HCT116 (cell line): ENCODE data around the gene C15orf62. TPM values are rescaled to one million over a fixed set of nuclear protein-coding genes. Genes with fewer than 3 reads are reported as not detected.

Source experiments
- ATAC-seq: fragments of 200-7000 bp; cut with Tn5 transposase; 2 replicates; pipeline ENCODE4 v1.9.1; 2020; ENCODE audit warnings: mild to moderate bottlenecking, moderate library complexity
- BruUV-seq: library from RNA; stranded (reverse); fragments of 400-500 nt; replicated peaks from 2 replicates; lab custom pipeline; 2021; lab: Mats Ljungman, UMichigan
- CTCF ChIA-PET: fragments of 300-600 bp; sonication (Branson Sonifier 250); formaldehyde crosslinking; loops from one replicate; lab custom pipeline; 2021; ENCODE audit warnings: antibody characterized with exemption; lab: Charles Lee
- POLR2A ChIA-PET: fragments of 300-600, 350-600 bp; sonication (Branson Sonifier 250); formaldehyde crosslinking; loops from one replicate; lab custom pipeline; 2021; ENCODE audit warnings: antibody characterized with exemption; lab: Charles Lee
- RAD21 ChIA-PET, 2 experiments: fragments of 300-600 bp; sonication (Branson Sonifier 250); formaldehyde crosslinking; loops; one replicate each; lab custom pipeline; 2023; ENCODE audit warnings: low total read pairs in 2 of 2; ENCODE audit not compliant: uncharacterized antibody in 2 of 2, unreplicated experiment in 2 of 2, low non-redundant PET in 1 of 2; lab: Charles Lee
- DNase-seq: peaks from one replicate; pipeline ENCODE4 v3.0.0-alpha.2; 2010; ENCODE audit warnings: low read depth, low spot score
- H2AFZ ChIP-seq: fragments of 200-600 bp; shearing (Covaris generic), sonication (generic); 2 replicates; pipeline ENCODE4 v1.6.1; 2017; ENCODE audit warnings: low read depth, mixed run types, mixed read lengths, antibody characterized with exemption, low read length; ENCODE audit not compliant: poor library complexity, severe bottlenecking
- H3K27ac ChIP-seq: 2 replicates; pipeline ENCODE4 v1.5.1; 2012; ENCODE audit warnings: low read depth, low read length
- H3K27me3 ChIP-seq: fragments of 200-600 bp; sonication (generic); 2 replicates; pipeline ENCODE4 v1.6.1; 2016; ENCODE audit warnings: mixed run types, low read length, mixed read lengths; ENCODE audit not compliant: insufficient read depth
- H3K36me3 ChIP-seq, 2 experiments: fragments of 200-500 bp in 1 of 2; fragments of 200-600 bp in 1 of 2; sonication (Bioruptor generic) in 1 of 2; sonication (generic) in 1 of 2; 2 replicates each; pipeline versions ENCODE4 v1.5.1 to v1.6.1; 2014 to 2016; ENCODE audit warnings: low read length in 2 of 2, inconsistent platforms in 1 of 2, mixed read lengths in 1 of 2, mixed run types in 1 of 2; ENCODE audit not compliant: insufficient read depth in 2 of 2, control insufficient read depth in 1 of 2
- H3K4me1 ChIP-seq, 2 experiments: fragments of 200-600 bp in 1 of 2; sonication (generic) in 1 of 2; 2 replicates each; pipeline versions ENCODE4 v1.5.1 to v1.6.1; 2012 to 2017; ENCODE audit warnings: low read length in 2 of 2, inconsistent platforms in 1 of 2, mild to moderate bottlenecking in 1 of 2, mixed read lengths in 1 of 2, mixed run types in 1 of 2, moderate library complexity in 1 of 2; ENCODE audit not compliant: insufficient read depth in 2 of 2, control insufficient read depth in 1 of 2
- H3K4me2 ChIP-seq: fragments of 200-600 bp; sonication (generic); 2 replicates; pipeline ENCODE4 v1.6.1; 2017; ENCODE audit warnings: mixed run types, low read length, mixed read lengths
- H3K4me3 ChIP-seq, 2 experiments: fragments of 200-600 bp in 1 of 2; sonication (generic) in 1 of 2; replicated peaks in 1 of 2; 2 replicates each; pipeline ENCODE4 v1.5.1; 2011 to 2016; ENCODE audit warnings: low read length in 2 of 2, control low read depth in 1 of 2, low read depth in 1 of 2, mild to moderate bottlenecking in 1 of 2, mixed read lengths in 1 of 2, mixed run types in 1 of 2
- H3K79me2 ChIP-seq: fragments of 200-600 bp; sonication (generic); 2 replicates; pipeline ENCODE4 v1.6.1; 2017; ENCODE audit warnings: mild to moderate bottlenecking, mixed run types, low read length, moderate library complexity, mixed read lengths; ENCODE audit not compliant: insufficient read depth
- H3K9ac ChIP-seq: fragments of 200-600 bp; sonication (generic); 2 replicates; pipeline ENCODE4 v1.6.1; 2016; ENCODE audit warnings: low read length, mixed read lengths
- H3K9me2 ChIP-seq: fragments of 200-600 bp; sonication (generic), shearing (Covaris generic); 2 replicates; pipeline ENCODE4 v1.6.1; 2017; ENCODE audit warnings: mixed run types, mild to moderate bottlenecking, moderate library complexity; ENCODE audit not compliant: insufficient read depth
- H3K9me3 ChIP-seq, 2 experiments: fragments of 200-500 bp in 1 of 2; fragments of 200-600 bp in 1 of 2; sonication (Bioruptor generic) in 1 of 2; sonication (generic) in 1 of 2; 2 replicates each; pipeline ENCODE4 v1.6.1; 2014 to 2017; ENCODE audit warnings: low read length in 2 of 2, mixed read lengths in 2 of 2, inconsistent platforms in 1 of 2, low read depth in 1 of 2, mild to moderate bottlenecking in 1 of 2, mixed run types in 1 of 2, moderate library complexity in 1 of 2; ENCODE audit not compliant: control insufficient read depth in 1 of 2, insufficient read depth in 1 of 2
- H4K20me1 ChIP-seq: fragments of 200-600 bp; sonication (generic), shearing (Covaris generic); 2 replicates; pipeline ENCODE4 v1.6.1; 2017; ENCODE audit warnings: mixed run types, mild to moderate bottlenecking, moderate library complexity; ENCODE audit not compliant: insufficient read depth
- CBX3 ChIP-seq: IDR thresholded peaks from 2 replicates; pipeline ENCODE4 v1.6.1; 2012; ENCODE audit warnings: low read depth
- EZH2 ChIP-seq: fragments of 200-600 bp; sonication (generic); IDR thresholded peaks from 2 replicates; pipeline ENCODE4 v1.6.1; 2017; ENCODE audit warnings: antibody characterized with exemption, mixed run types
- RAD21 ChIP-seq: IDR thresholded peaks from 2 replicates; pipeline ENCODE4 v1.6.1; 2012; ENCODE audit warnings: low read depth, mild to moderate bottlenecking
- YY1 ChIP-seq: IDR thresholded peaks from 2 replicates; pipeline ENCODE4 v1.6.1; 2011; ENCODE audit warnings: low read length, low read depth, moderate library complexity, mild to moderate bottlenecking; ENCODE audit not compliant: insufficient replicate concordance; ENCODE audit errors: extremely low read depth
- intact Hi-C: fragments of 100-400 bp; cut with micrococcal nuclease; formaldehyde crosslinking; loops from 2 replicates; pipeline ENCODE4 v1.10.0; 2022
- total RNA-seq: library from RNA; stranded (reverse); gene quantifications from one replicate; pipeline ENCODE4 v1.2.1, GENCODE V29; 2021; ENCODE audit not compliant: unreplicated experiment
- TF ChIP-seq, protein P1 (sequence below), 3 experiments: fragments of 200-600 bp in 1 of 3; sonication (generic) in 1 of 3; IDR thresholded peaks in 2 of 3; conservative IDR thresholded peaks in 1 of 3; 2 replicates each; pipeline ENCODE4 v1.5.1; 2012 to 2017; ENCODE audit warnings: low read depth in 2 of 3, low read length in 2 of 3, antibody characterized with exemption in 1 of 3, borderline replicate concordance in 1 of 3, control low read depth in 1 of 3, mild to moderate bottlenecking in 1 of 3, mixed read lengths in 1 of 3, mixed run types in 1 of 3, moderate library complexity in 1 of 3; ENCODE audit not compliant: insufficient read depth in 1 of 3
- TF ChIP-seq, protein P2 (sequence below): IDR thresholded peaks from 2 replicates; pipeline ENCODE4 v1.6.1; 2011; ENCODE audit warnings: mild to moderate bottlenecking, low read length, moderate library complexity; ENCODE audit not compliant: insufficient replicate concordance; ENCODE audit errors: extremely low read depth
- TF ChIP-seq, protein P3 (sequence below): IDR thresholded peaks from 2 replicates; pipeline ENCODE4 v1.6.1; 2012

The C15orf62 gene
- total RNA-seq, 1 experiment from 2014 or later = 0.10 TPM

- Histone ChIP-seq H4K20me1 (no peaks in the 10 kb centered on the region), H3K4me3 (no peak overlapping the region), H3K9ac (no peak overlapping the region), H3K9me3 (no peaks in the 10 kb centered on the region), H3K4me2 (no peak overlapping the region), H3K4me1 (peaks cover 7 to 17% of the 10 kb centered on the region in 2 experiments), H3K79me2 (peaks cover 35% of the 10 kb centered on the region), H3K36me3 (peaks cover 12% of the 10 kb centered on the region in 2 experiments; a peak in 3 of 4 replicates), H3K27ac (no peak overlapping the region), H2AFZ (no peak overlapping the region), H3K9me2 (no peaks in the 10 kb centered on the region), H3K27me3 (no peaks in the 10 kb centered on the region)
- DNase-seq = no peak
- ATAC-seq = no peak
- BruUV-seq = no TSS peak
- TF ChIP-seq, protein P1, sequence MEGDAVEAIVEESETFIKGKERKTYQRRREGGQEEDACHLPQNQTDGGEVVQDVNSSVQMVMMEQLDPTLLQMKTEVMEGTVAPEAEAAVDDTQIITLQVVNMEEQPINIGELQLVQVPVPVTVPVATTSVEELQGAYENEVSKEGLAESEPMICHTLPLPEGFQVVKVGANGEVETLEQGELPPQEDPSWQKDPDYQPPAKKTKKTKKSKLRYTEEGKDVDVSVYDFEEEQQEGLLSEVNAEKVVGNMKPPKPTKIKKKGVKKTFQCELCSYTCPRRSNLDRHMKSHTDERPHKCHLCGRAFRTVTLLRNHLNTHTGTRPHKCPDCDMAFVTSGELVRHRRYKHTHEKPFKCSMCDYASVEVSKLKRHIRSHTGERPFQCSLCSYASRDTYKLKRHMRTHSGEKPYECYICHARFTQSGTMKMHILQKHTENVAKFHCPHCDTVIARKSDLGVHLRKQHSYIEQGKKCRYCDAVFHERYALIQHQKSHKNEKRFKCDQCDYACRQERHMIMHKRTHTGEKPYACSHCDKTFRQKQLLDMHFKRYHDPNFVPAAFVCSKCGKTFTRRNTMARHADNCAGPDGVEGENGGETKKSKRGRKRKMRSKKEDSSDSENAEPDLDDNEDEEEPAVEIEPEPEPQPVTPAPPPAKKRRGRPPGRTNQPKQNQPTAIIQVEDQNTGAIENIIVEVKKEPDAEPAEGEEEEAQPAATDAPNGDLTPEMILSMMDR (IDR thresholded peaks at IDR 0.05 in 2 of 3, conservative IDR thresholded peaks at IDR 0.05 in 1 of 3; ENCODE audit: borderline replicate concordance in 1 of 3, insufficient read depth in 1 of 3, low read depth in 2 of 3, low read length in 2 of 3) = no peak
- no peak for TF ChIP-seq EZH2
- TF ChIP-seq, protein P2, sequence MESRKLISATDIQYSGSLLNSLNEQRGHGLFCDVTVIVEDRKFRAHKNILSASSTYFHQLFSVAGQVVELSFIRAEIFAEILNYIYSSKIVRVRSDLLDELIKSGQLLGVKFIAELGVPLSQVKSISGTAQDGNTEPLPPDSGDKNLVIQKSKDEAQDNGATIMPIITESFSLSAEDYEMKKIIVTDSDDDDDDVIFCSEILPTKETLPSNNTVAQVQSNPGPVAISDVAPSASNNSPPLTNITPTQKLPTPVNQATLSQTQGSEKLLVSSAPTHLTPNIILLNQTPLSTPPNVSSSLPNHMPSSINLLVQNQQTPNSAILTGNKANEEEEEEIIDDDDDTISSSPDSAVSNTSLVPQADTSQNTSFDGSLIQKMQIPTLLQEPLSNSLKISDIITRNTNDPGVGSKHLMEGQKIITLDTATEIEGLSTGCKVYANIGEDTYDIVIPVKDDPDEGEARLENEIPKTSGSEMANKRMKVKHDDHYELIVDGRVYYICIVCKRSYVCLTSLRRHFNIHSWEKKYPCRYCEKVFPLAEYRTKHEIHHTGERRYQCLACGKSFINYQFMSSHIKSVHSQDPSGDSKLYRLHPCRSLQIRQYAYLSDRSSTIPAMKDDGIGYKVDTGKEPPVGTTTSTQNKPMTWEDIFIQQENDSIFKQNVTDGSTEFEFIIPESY = no peak
- no peak for TF ChIP-seq CBX3
- TF ChIP-seq YY1 = no peak
- TF ChIP-seq RAD21 = no peak
- TF ChIP-seq, protein P3, sequence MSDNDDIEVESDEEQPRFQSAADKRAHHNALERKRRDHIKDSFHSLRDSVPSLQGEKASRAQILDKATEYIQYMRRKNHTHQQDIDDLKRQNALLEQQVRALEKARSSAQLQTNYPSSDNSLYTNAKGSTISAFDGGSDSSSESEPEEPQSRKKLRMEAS = no peak
- RAD21 ChIA-PET = no interaction called here
- intact Hi-C loops = no loop called here
- CTCF ChIA-PET = no interaction called here
- POLR2A ChIA-PET = no interaction called here
Observed at GRCh38 chr15:40751745-40752144, 18.0 kb upstream of the C15orf62 start.
